ENCODE measurements around the gene CUL3. TPM values are rescaled to one million over a fixed set of nuclear protein-coding genes. Genes with fewer than 3 reads are reported as not detected.
"Not testable (repeated sequence)": the region's sequence is repeated elsewhere in the genome, so short reads cannot be mapped to it uniquely, and the experiment has no call there.

The CUL3 gene
- total RNA-seq, 1 donor from 2014 or later: 77.5 TPM

- no peak for ATAC-seq
- intact Hi-C loops (cut with micrococcal nuclease): no loop called here
- no peak for DNase-seq
Observed at GRCh38 chr2:224552771-224553170, 32.4 kb downstream of the CUL3 start.

- intact Hi-C loops (cut with micrococcal nuclease): no loop called here
- DNase-seq: no peak
- no peak for ATAC-seq
Observed at GRCh38 chr2:224551693-224552092, 33.5 kb downstream of the CUL3 start.

- DNase-seq: no peak
- intact Hi-C loops (cut with micrococcal nuclease): no loop called here
- ATAC-seq: no peak
Observed at GRCh38 chr2:224546926-224547325, 38.2 kb downstream of the CUL3 start.

GRCh38 chr2:224545884-224546644 is 39.1 kb downstream of the CUL3 start:
- ATAC-seq (no peak), DNase-seq (no peak)
- intact Hi-C loops (cut with micrococcal nuclease): no loop called here

- intact Hi-C loops (cut with micrococcal nuclease): no loop called here
- DNase-seq (no peak), ATAC-seq (no peak)
Observed at GRCh38 chr2:224543939-224544338, 41.2 kb downstream of the CUL3 start.

GRCh38 chr2:224538561-224539138 is 46.5 kb downstream of the CUL3 start:
- no peak for ATAC-seq
- intact Hi-C loops (cut with micrococcal nuclease): no loop called here
- DNase-seq: no peak

- intact Hi-C loops (cut with micrococcal nuclease): no loop called here
- ATAC-seq (no peak), DNase-seq (no peak)
Observed at GRCh38 chr2:224532931-224533330, 52.2 kb downstream of the CUL3 start.

GRCh38 chr2:224532441-224532840 is 52.7 kb downstream of the CUL3 start:
- DNase-seq (no peak), ATAC-seq (no peak)
- intact Hi-C loops (cut with micrococcal nuclease): no loop called here

GRCh38 chr2:224528171-224528570 is 57.0 kb downstream of the CUL3 start:
- no peak for DNase-seq
- intact Hi-C loops (cut with micrococcal nuclease): no loop called here
- ATAC-seq: no peak

- intact Hi-C loops (cut with micrococcal nuclease): no loop called here
- no peak for DNase-seq
- no peak for ATAC-seq
Observed at GRCh38 chr2:224525774-224526173, 59.4 kb downstream of the CUL3 start.

- intact Hi-C loops (cut with micrococcal nuclease): no loop called here
- DNase-seq (no peak), ATAC-seq (no peak)
Observed at GRCh38 chr2:224524657-224525056, 60.5 kb downstream of the CUL3 start.

GRCh38 chr2:224523626-224524577 is 61.3 kb downstream of the CUL3 start:
- no peak for ATAC-seq
- intact Hi-C loops (cut with micrococcal nuclease): no loop called here
- no peak for DNase-seq

GRCh38 chr2:224522483-224522882 is 62.7 kb downstream of the CUL3 start:
- ATAC-seq; intact Hi-C loops (cut with micrococcal nuclease): not testable (repeated sequence)

GRCh38 chr2:224520064-224520463 is 65.1 kb downstream of the CUL3 start:
- intact Hi-C loops (cut with micrococcal nuclease): no loop called here
- no peak for ATAC-seq

More at GRCh38 chr2:224522483-224522882, 62.7 kb downstream of the CUL3 start:
- DNase-seq: not testable (repeated sequence)

GRCh38 chr2:224518806-224519580 is 66.2 kb downstream of the CUL3 start:
- ATAC-seq: no peak
- DNase-seq: no peak
- intact Hi-C loops (cut with micrococcal nuclease): no loop called here

More at GRCh38 chr2:224520064-224520463, 65.1 kb downstream of the CUL3 start:
- no peak for DNase-seq

GRCh38 chr2:224517963-224518362 is 67.2 kb downstream of the CUL3 start:
- intact Hi-C loops (cut with micrococcal nuclease): no loop called here
- ATAC-seq: no peak
- DNase-seq: no peak

GRCh38 chr2:224516393-224516792 is 68.8 kb downstream of the CUL3 start:
- ATAC-seq; intact Hi-C loops (cut with micrococcal nuclease); DNase-seq: not testable (repeated sequence)

- intact Hi-C loops (cut with micrococcal nuclease): no loop called here
- ATAC-seq (no peak), DNase-seq (no peak)
Observed at GRCh38 chr2:224513991-224514390, 71.2 kb downstream of the CUL3 start.

GRCh38 chr2:224507789-224508188 is 77.4 kb downstream of the CUL3 start:
- intact Hi-C loops (cut with micrococcal nuclease): no loop called here
- DNase-seq: no peak
- no peak for ATAC-seq
